Germinal center (tissue), 1 donor: ENCODE data around the gene USP12.
"Not testable (repeated sequence)": the region's sequence is repeated elsewhere in the genome, so short reads cannot be mapped to it uniquely, and the experiment has no call there.

Experiments
- DNase-seq: peaks from one replicate; pipeline ENCODE4 v3.0.0; 2012; ENCODE audit warnings: mixed read lengths, low spot score

Gene USP12

GRCh38 chr13:27171244-27171826 is at the start of gene USP12:
Gene USP12 (minus strand): TSS chr13:27171811. CDS start chr13:27171639, 172 bp downstream.
- DNase-seq: peak; percentile 41

GRCh38 chr13:27219611-27220010 is 48.0 kb upstream of the USP12 start:
- no peak for DNase-seq

- not testable (repeated sequence) for DNase-seq
Observed at GRCh38 chr13:27218861-27219260, 47.2 kb upstream of the USP12 start.

GRCh38 chr13:27217791-27218190 is 46.2 kb upstream of the USP12 start:
- DNase-seq: not testable (repeated sequence)

GRCh38 chr13:27213386-27213785 is 41.8 kb upstream of the USP12 start:
- not testable (repeated sequence) for DNase-seq

- no peak for DNase-seq
Observed at GRCh38 chr13:27211771-27212364, 40.3 kb upstream of the USP12 start.

- DNase-seq: no peak
Observed at GRCh38 chr13:27211271-27211670, 39.7 kb upstream of the USP12 start.

GRCh38 chr13:27208514-27208913 is 36.9 kb upstream of the USP12 start:
- DNase-seq: no peak

- DNase-seq: no peak
Observed at GRCh38 chr13:27203854-27204253, 32.2 kb upstream of the USP12 start.

- no peak for DNase-seq
Observed at GRCh38 chr13:27203186-27203585, 31.6 kb upstream of the USP12 start.

GRCh38 chr13:27201661-27202060 is 30.1 kb upstream of the USP12 start:
- no peak for DNase-seq

GRCh38 chr13:27200413-27201070 is 28.9 kb upstream of the USP12 start:
- DNase-seq: no peak

GRCh38 chr13:27199696-27200095 is 28.1 kb upstream of the USP12 start:
- DNase-seq: no peak

- DNase-seq: no peak
Observed at GRCh38 chr13:27199211-27199610, 27.6 kb upstream of the USP12 start.

GRCh38 chr13:27194895-27195764 is 23.5 kb upstream of the USP12 start:
- no peak for DNase-seq

- no peak for DNase-seq
Observed at GRCh38 chr13:27194209-27194608, 22.6 kb upstream of the USP12 start.

GRCh38 chr13:27193496-27193895 is 21.9 kb upstream of the USP12 start:
- DNase-seq: no peak

GRCh38 chr13:27192973-27193372 is 21.4 kb upstream of the USP12 start:
- DNase-seq: no peak

GRCh38 chr13:27192367-27192766 is 20.8 kb upstream of the USP12 start:
- DNase-seq: not testable (repeated sequence)

GRCh38 chr13:27189192-27189591 is 17.6 kb upstream of the USP12 start:
- DNase-seq: no peak

GRCh38 chr13:27188239-27188638 is 16.6 kb upstream of the USP12 start:
- no peak for DNase-seq

- no peak for DNase-seq
Observed at GRCh38 chr13:27186295-27186694, 14.7 kb upstream of the USP12 start.
